GM19043 (cell line): ENCODE results near the gene ZFP36L1.

Experiments used
- ATAC-seq: cut with Tn5 transposase; IDR thresholded peaks from one replicate; pipeline ENCODE4 v1.9.1; 2021; ENCODE audit warnings: low read depth; ENCODE audit not compliant: unreplicated experiment

Gene ZFP36L1

GRCh38 chr14:68744613-68745012 is 48.3 kb downstream of the ZFP36L1 start:
- no peak for ATAC-seq

GRCh38 chr14:68741839-68742470 is 50.9 kb downstream of the ZFP36L1 start:
- ATAC-seq, result peak; percentile 73

GRCh38 chr14:68741477-68741791 is 51.4 kb downstream of the ZFP36L1 start:
- no peak for ATAC-seq

- ATAC-seq, result no peak
Observed at GRCh38 chr14:68740788-68741476, 51.9 kb downstream of the ZFP36L1 start.

GRCh38 chr14:68739701-68740100 is 53.2 kb downstream of the ZFP36L1 start:
- no peak for ATAC-seq

GRCh38 chr14:68738559-68738958 is 54.3 kb downstream of the ZFP36L1 start:
- no peak for ATAC-seq
